IPS-18a (cell line): ENCODE measurements around the gene MS4A6A.
"Not testable (repeated sequence)": the region's sequence is repeated elsewhere in the genome, so short reads cannot be mapped to it uniquely, and the experiment has no call there.

Experiments
- H3K27ac ChIP-seq: one replicate; pipeline ENCODE4 v1.5.1; 2013; ENCODE audit warnings: low read length
- H3K27me3 ChIP-seq: one replicate; pipeline ENCODE4 v1.6.1; 2013; ENCODE audit warnings: mild to moderate bottlenecking, low read length; ENCODE audit not compliant: control insufficient read depth, insufficient read depth
- H3K36me3 ChIP-seq: one replicate; pipeline ENCODE4 v1.6.1; 2013; ENCODE audit warnings: low read depth, low read length; ENCODE audit not compliant: control insufficient read depth
- H3K4me1 ChIP-seq: one replicate; pipeline ENCODE4 v1.6.1; 2013; ENCODE audit warnings: low read depth, low read length; ENCODE audit not compliant: control insufficient read depth
- H3K4me3 ChIP-seq: one replicate; pipeline ENCODE4 v1.5.1; 2013; ENCODE audit warnings: low read length
- H3K9ac ChIP-seq: one replicate; pipeline ENCODE4 v1.6.1; 2013; ENCODE audit warnings: mild to moderate bottlenecking, low read length, moderate library complexity
- H3K9me3 ChIP-seq: one replicate; pipeline ENCODE4 v1.6.1; 2013; ENCODE audit warnings: low read depth, low read length; ENCODE audit not compliant: control insufficient read depth

Gene MS4A6A

DNA sequence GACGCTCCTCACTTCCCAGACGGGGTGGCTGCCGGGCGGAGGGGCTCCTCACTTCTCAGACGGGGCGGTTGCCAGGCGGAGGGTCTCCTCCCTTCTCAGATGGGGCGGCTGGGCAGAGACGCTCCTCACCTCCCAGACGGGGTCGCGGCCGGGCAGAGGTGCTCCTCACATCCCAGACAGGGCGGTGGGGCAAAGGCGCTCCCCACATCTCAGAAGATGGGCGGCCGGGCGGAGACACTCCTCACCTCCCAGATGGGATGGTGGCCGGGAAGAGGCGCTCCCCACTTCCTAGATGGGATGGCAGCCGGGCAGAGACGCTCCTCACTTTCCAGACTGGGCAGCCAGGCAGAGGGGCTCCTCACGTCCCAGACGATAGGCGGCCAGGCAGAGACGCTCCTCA, 18.5 kb upstream of the MS4A6A start:
- H3K9ac ChIP-seq, H3K27me3 ChIP-seq, H3K27ac ChIP-seq, H3K4me3 ChIP-seq, H3K9me3 ChIP-seq, H3K4me1 ChIP-seq, H3K36me3 ChIP-seq: not testable (repeated sequence)

DNA sequence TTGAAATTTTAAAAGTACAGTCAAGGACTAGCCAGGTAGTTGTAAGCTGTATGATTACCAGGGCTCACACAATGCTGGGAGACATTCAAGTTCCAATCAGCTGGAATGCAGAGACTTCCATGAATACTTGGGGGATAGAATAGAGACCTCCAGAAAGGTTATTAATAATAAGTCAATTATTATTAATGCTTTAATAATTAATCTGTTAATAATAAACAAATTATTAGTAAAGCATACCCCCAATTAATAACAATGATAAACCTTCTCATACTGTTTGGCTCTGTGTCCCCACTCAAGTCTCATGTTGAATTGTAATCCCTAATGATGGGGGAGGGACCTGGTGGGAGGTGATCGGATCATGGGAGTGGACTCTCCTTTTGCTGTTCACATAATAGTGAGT, 14.6 kb upstream of the MS4A6A start:
- no peaks in the 10 kb centered on the region for H3K9me3 ChIP-seq
- H3K36me3 ChIP-seq, result no peaks in the 10 kb centered on the region
- H3K9ac ChIP-seq, result no peak overlapping the region
- H3K4me3 ChIP-seq, result no peak overlapping the region
- H3K27me3 ChIP-seq, result no peaks in the 10 kb centered on the region
- no peaks in the 10 kb centered on the region for H3K4me1 ChIP-seq
- H3K27ac ChIP-seq, result no peak overlapping the region

DNA sequence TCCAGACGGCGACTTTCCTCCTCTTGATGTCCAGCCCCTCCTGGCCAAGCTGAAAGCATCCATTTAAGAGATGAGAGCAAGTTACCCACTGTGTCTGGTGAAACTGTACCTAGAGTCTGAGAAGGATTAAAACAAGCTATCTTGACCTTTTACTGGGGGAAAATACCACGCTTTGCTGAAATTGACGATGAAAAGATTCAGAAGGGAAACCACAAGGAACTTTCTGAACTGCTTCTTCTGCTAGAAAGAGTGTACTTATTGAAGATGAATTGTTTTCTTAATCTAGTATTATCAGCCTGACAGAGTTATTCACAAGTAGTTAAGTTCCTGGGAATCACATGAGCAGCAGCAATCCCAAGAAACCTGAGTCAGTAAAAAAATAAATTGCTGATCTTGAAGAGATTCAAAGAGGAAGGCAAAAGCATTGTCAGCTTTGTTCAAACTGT, 13.1 kb upstream of the MS4A6A start:
- Histone ChIP-seq H3K9me3 (no peaks in the 10 kb centered on the region), H3K27me3 (no peaks in the 10 kb centered on the region), H3K9ac (no peak overlapping the region), H3K4me3 (no peak overlapping the region), H3K27ac (no peak overlapping the region), H3K4me1 (no peaks in the 10 kb centered on the region), H3K36me3 (no peaks in the 10 kb centered on the region)

DNA sequence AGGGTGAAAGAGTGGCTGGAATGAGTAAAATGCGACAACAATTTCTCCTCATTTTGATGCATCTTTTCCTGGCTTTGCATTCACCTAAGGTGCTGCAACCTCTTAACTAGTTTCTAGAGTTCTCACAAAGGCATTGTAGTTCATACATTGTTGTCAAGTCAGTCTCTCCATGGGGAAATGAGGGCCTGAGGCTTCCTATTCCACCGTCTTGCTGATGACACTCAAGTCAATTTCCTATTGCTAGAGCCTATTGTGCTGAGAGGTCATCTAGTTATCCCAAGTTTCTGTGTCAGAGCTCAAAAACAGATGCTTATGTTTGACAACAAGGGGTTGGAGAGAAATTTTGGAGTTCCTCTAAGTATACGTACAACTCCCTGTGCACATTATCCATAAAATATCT, 11.6 kb upstream of the MS4A6A start:
- Histone ChIP-seq H3K4me1 (no peaks in the 10 kb centered on the region), H3K27me3 (no peaks in the 10 kb centered on the region), H3K4me3 (no peak overlapping the region), H3K9ac (no peak overlapping the region), H3K9me3 (no peaks in the 10 kb centered on the region), H3K36me3 (no peaks in the 10 kb centered on the region), H3K27ac (no peak overlapping the region)

DNA sequence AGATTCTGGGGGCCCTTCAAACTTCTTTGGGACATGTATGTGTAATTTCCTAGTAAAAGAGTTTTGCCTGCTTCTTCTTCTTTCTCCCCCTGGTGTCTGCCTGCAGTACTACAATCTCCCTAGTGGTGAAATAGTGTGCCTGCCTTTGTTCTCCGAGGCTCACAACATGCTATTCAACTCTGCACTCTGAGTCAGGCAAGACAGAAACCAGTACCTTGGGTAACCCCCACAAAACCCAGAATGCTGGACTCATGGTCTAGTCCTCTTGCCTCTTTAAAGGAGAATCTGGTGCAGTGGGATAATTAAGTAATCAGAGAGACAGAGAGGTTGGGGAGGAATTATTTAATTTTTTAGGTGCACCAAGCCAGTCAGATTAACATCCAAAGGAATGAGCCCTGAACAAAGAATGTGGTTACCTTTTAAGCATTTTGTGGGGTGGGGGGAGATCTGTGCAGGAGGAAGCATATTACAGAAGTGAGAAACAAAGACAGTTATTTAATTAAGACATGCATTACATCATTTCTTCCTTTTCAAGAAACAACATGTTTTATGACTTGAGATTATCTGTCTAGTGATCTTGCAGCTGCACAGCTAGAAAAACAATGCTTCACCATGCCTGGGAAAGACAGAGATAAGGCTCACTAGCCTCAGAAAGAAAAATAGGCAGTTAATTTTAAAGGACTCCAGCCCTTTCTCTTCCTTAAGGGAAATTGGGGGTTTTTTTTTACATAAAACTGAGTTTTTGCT, 11.0 kb upstream of the MS4A6A start:
- Histone ChIP-seq H3K4me1 (no peaks in the 10 kb centered on the region), H3K27ac (no peak overlapping the region), H3K27me3 (no peaks in the 10 kb centered on the region), H3K9me3 (no peaks in the 10 kb centered on the region), H3K36me3 (no peaks in the 10 kb centered on the region), H3K9ac (no peak overlapping the region), H3K4me3 (no peak overlapping the region)

DNA sequence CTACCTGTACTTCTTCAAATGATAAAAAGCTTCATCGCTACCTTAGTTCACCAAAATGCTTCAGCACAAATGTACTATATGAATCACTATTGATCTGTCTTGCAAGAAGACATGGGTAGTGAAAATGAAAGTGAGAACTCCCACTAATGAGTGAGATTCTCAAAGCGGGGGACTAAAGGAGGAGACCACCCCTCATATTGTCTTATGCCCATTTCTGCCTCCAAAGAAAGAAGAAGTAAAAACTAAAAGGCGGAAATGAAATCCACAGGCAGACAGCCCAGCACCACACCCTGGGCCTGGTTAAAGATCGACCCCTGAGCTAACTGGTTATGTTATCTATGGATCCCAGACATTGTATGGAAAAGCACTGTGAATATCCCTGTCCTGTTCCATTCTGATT, 9.7 kb upstream of the MS4A6A start:
- not testable (repeated sequence) for H3K9me3 ChIP-seq, H3K4me3 ChIP-seq, H3K4me1 ChIP-seq, H3K36me3 ChIP-seq, H3K9ac ChIP-seq, H3K27me3 ChIP-seq, H3K27ac ChIP-seq

DNA sequence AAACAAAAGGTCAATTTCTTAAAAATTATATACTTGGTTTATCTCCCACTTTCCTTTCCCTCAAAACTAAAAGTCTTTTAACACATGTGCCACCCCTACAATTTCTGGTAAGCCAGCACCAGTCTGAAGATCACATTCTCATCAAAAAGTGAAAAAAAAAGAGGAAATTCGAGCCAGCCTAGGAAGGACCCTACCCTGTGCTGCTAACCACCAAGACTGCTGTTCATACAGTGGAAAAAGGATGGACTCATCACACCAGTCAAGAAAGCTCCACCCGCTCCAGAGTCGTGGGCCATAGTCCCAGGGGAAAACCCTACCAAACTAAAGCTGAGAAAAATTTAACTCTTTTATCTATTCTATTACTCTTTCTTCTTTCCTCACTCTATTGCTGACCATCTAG, 5.6 kb upstream of the MS4A6A start:
- H3K27ac ChIP-seq, H3K27me3 ChIP-seq, H3K9ac ChIP-seq, H3K36me3 ChIP-seq, H3K9me3 ChIP-seq, H3K4me3 ChIP-seq, H3K4me1 ChIP-seq: not testable (repeated sequence)

DNA sequence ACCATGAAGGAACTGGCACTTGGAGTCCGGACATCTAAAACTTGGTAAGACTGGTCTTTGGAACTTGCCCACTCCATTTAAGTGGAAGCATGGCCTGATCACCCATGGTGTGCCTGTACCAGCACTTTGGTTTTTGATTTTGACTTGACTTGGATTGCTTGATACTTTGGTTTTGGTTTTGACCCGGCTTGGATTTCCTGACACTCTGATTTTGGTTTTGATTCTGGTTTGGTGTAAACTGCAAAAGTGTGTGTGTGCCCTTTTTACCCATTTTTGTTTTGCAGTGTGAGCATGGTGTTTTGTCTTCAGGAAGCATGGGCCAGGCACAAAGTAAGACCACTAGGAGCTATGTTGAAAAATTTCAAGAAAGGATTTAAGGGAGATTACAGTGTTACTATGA, 3.2 kb upstream of the MS4A6A start:
- H3K4me3 ChIP-seq, H3K36me3 ChIP-seq, H3K9ac ChIP-seq, H3K9me3 ChIP-seq, H3K4me1 ChIP-seq, H3K27me3 ChIP-seq, H3K27ac ChIP-seq: not testable (repeated sequence)

DNA sequence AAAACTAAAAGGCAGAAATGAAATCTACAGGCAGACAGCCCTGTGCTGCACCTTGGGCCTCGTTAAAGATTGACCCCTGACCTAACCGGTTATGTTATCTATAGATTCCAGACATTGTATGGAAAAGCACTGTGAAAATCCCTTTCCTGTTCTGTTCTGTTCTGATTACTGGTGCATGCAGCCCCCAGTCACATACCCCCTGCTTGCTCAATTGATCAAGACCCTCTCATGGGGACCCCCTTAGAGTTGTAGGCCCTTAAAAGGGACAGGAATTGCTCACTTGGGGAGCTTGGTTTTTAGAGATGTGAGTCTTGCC, 2.6 kb upstream of the MS4A6A start:
- not testable (repeated sequence) for H3K4me3 ChIP-seq, H3K9me3 ChIP-seq, H3K9ac ChIP-seq, H3K27ac ChIP-seq, H3K27me3 ChIP-seq, H3K36me3 ChIP-seq, H3K4me1 ChIP-seq

DNA sequence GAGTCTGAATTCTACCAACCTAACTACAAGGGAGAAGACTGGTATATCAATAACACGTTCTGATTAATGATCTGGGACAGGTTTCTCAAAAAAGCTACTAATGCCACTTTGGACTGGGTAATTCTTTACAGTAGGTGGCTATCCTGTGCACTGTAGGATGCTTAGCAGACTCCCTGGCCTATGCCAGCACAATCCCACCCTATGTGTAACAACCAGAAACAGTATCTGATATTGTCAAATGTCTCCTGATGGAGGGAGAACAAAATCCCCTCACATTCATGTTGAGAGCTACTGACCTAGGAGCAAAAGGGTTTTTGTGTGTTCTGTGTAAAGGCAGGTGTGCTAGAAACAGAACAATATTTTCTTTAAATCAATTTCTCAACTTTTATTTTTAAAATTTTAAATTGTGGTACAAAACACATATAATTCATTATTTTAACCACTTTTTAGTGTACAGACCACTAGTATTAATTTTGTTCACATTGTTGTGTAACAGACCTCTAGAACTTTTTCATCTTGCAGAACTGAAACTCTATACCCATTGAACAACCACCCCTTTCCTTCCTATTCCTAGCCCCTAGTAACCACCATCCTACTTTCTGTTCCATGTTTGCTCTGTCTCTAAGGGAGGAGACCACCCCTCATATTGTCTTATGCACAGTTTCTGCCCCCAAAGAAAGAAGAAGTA, 2.1 kb upstream of the MS4A6A start:
- Histone ChIP-seq H3K36me3 (no peaks in the 10 kb centered on the region), H3K27ac (no peak overlapping the region), H3K9me3 (no peaks in the 10 kb centered on the region), H3K4me3 (no peak overlapping the region), H3K9ac (no peak overlapping the region), H3K4me1 (no peaks in the 10 kb centered on the region), H3K27me3 (no peaks in the 10 kb centered on the region)

DNA sequence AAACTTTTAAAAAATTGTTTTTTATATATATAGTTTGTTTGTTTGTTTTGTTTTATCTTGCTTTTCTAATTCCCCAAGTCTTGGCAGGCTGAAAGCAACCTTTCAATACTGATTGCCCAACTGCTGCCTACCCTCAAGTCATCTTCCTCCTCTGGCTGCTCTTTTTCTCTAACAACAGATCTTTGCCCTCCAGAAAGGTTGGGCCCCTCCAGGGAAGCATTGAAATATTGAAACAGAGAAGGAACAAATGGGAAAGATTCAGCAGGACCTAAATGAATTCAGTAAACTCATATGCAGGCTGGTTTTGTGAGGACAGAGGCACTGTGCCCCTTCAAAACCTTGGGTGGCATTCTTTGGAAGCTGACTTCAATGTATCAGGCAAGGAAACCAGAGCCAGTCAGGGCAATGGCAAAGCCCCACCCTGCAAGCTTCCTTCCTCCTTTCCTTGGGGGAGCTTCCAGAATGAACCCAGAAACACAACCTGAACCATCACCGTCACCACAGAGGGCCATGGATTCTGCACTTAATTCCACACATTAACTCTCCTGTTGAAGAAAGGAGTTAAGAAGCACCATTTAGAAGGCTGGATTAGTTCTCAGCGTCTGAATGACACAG, 815 bp upstream of the MS4A6A start:
- Histone ChIP-seq H3K36me3 (no peaks in the 10 kb centered on the region), H3K9ac (no peak overlapping the region), H3K4me3 (no peak overlapping the region), H3K27me3 (no peaks in the 10 kb centered on the region), H3K27ac (no peak overlapping the region), H3K9me3 (no peaks in the 10 kb centered on the region), H3K4me1 (no peaks in the 10 kb centered on the region)

DNA sequence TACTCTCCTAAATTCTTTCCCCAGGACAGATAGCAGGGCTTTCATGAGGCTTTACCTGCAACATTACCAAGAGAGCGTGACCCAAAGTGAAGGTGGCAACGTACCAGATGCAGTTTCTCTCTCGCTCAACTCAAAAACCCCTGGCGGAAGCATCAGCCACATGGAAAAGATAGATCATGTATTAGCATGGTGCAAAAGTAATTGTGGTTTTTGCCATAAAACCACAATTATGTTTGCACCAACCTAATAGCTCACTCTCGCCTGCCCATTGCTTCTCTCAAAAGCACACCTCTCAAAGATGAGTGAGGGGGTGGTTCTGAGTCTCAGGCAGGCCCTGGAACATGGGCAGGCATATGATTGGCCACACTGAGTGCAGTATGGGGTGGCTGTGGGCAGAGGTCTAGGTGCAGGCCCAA, 7.0 kb downstream of the MS4A6A start:
- Histone ChIP-seq H3K9me3 (no peaks in the 10 kb centered on the region), H3K4me1 (no peaks in the 10 kb centered on the region), H3K27me3 (no peaks in the 10 kb centered on the region), H3K36me3 (no peaks in the 10 kb centered on the region), H3K4me3 (no peak overlapping the region), H3K27ac (no peak overlapping the region), H3K9ac (no peak overlapping the region)
